Tibial nerve (tissue), 4 donors: ENCODE results near the gene NDFIP1.

ENCODE experiments used
- EP300 ChIP-seq, 2 donors: sonication (generic); formaldehyde crosslinking; IDR thresholded peaks; one replicate each; pipeline ENCODE4 v1.6.1; 2017; ENCODE audit warnings: antibody characterized with exemption in 2 of 2, mild to moderate bottlenecking in 1 of 2
- POLR2A ChIP-seq, 2 donors: fragments of 450-650 bp; IDR thresholded peaks; one replicate each; pipeline ENCODE4 v1.6.1; 2017; ENCODE audit warnings: antibody characterized with exemption in 2 of 2, mild to moderate bottlenecking in 2 of 2, moderate library complexity in 2 of 2
- TF ChIP-seq, protein P1 (sequence below), 5 experiments: fragments of 200-600 bp in 3 of 5; fragments of 450-650 bp in 2 of 5; sonication (generic) in 3 of 5; IDR thresholded peaks; one replicate each; pipeline ENCODE4 v1.5.1; 2016 to 2019; ENCODE audit warnings: antibody characterized with exemption in 5 of 5, mild to moderate bottlenecking in 3 of 5, moderate library complexity in 2 of 5

DNA sequence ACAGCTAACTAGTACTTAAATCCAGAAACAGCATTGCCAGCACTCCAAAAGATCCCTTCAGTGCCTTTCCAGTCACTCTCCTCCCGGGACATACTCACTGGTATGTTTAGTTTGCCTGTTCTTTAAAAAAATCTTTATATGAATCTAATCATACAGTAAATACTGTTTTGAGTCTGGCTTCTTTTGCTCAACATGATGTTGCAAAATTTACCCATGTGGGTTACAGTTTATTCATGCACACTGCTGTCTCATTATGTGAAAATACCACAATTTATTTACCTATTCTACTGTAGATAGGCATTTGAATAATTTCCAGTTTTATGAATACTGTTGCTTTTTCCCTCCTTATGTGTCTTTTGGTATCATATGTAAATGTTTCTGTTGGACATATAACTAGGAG is 13.5 kb downstream of the NDFIP1 start:
- TF ChIP-seq POLR2A (IDR thresholded peaks at IDR 0.05) (no peak), EP300 (IDR thresholded peaks at IDR 0.05) (no peak)
- TF ChIP-seq, protein P1, sequence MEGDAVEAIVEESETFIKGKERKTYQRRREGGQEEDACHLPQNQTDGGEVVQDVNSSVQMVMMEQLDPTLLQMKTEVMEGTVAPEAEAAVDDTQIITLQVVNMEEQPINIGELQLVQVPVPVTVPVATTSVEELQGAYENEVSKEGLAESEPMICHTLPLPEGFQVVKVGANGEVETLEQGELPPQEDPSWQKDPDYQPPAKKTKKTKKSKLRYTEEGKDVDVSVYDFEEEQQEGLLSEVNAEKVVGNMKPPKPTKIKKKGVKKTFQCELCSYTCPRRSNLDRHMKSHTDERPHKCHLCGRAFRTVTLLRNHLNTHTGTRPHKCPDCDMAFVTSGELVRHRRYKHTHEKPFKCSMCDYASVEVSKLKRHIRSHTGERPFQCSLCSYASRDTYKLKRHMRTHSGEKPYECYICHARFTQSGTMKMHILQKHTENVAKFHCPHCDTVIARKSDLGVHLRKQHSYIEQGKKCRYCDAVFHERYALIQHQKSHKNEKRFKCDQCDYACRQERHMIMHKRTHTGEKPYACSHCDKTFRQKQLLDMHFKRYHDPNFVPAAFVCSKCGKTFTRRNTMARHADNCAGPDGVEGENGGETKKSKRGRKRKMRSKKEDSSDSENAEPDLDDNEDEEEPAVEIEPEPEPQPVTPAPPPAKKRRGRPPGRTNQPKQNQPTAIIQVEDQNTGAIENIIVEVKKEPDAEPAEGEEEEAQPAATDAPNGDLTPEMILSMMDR (IDR thresholded peaks at IDR 0.05), result no peak
